Neural cell (in vitro differentiated cells): Measurements from ENCODE around the gene AKR1C1.
"Not testable (repeated sequence)": the region's sequence is repeated elsewhere in the genome, so short reads cannot be mapped to it uniquely, and the experiment has no call there.

Source experiments
- CTCF ChIP-seq: fragments of 450-650 bp; IDR thresholded peaks from 2 replicates; pipeline ENCODE4 v1.5.1; 2014; ENCODE audit warnings: antibody characterized with exemption, mild to moderate bottlenecking, moderate library complexity; ENCODE audit not compliant: poor library complexity, severe bottlenecking
- EZH2 ChIP-seq: fragments of 200-600, 300-800 bp; shearing (Covaris generic), sonication (generic); IDR thresholded peaks from 2 replicates; pipeline ENCODE4 v1.6.1; 2014; ENCODE audit warnings: antibody characterized with exemption, low read length, borderline replicate concordance, mild to moderate bottlenecking; ENCODE audit not compliant: insufficient read depth, poor library complexity, severe bottlenecking
- POLR2AphosphoS5 ChIP-seq: IDR thresholded peaks from 2 replicates; pipeline ENCODE4 v1.6.1; 2012
- RAD21 ChIP-seq: fragments of 450-650 bp; conservative IDR thresholded peaks from 2 replicates; pipeline ENCODE4 v1.6.1; 2014; ENCODE audit warnings: antibody characterized with exemption, mild to moderate bottlenecking, moderate library complexity
- REST ChIP-seq: IDR thresholded peaks from 2 replicates; pipeline ENCODE4 v1.6.1; 2012; ENCODE audit warnings: borderline replicate concordance
- SMC3 ChIP-seq: fragments of 450-650 bp; conservative IDR thresholded peaks from 2 replicates; pipeline ENCODE4 v1.6.1; 2014; ENCODE audit warnings: antibody characterized with exemption, mild to moderate bottlenecking, moderate library complexity; ENCODE audit not compliant: poor library complexity
- TAF1 ChIP-seq: IDR thresholded peaks from 2 replicates; pipeline ENCODE4 v1.6.1; 2012; ENCODE audit warnings: low read depth

- not testable (repeated sequence) for TF ChIP-seq CTCF, EZH2, POLR2AphosphoS5, SMC3, RAD21, REST, TAF1
Observed at GRCh38 chr10:4940073-4940428, 23.2 kb upstream of the AKR1C1 start.
